GM18498 (cell line): Measurements from ENCODE around the gene SLC26A11.
"Not testable (repeated sequence)": the region's sequence is repeated elsewhere in the genome, so short reads cannot be mapped to it uniquely, and the experiment has no call there.

Experiments used
- ATAC-seq: cut with Tn5 transposase; IDR thresholded peaks from one replicate; pipeline ENCODE4 v1.9.1; 2021; ENCODE audit warnings: mild to moderate bottlenecking, moderate library complexity; ENCODE audit not compliant: unreplicated experiment

SLC26A11 gene

DNA sequence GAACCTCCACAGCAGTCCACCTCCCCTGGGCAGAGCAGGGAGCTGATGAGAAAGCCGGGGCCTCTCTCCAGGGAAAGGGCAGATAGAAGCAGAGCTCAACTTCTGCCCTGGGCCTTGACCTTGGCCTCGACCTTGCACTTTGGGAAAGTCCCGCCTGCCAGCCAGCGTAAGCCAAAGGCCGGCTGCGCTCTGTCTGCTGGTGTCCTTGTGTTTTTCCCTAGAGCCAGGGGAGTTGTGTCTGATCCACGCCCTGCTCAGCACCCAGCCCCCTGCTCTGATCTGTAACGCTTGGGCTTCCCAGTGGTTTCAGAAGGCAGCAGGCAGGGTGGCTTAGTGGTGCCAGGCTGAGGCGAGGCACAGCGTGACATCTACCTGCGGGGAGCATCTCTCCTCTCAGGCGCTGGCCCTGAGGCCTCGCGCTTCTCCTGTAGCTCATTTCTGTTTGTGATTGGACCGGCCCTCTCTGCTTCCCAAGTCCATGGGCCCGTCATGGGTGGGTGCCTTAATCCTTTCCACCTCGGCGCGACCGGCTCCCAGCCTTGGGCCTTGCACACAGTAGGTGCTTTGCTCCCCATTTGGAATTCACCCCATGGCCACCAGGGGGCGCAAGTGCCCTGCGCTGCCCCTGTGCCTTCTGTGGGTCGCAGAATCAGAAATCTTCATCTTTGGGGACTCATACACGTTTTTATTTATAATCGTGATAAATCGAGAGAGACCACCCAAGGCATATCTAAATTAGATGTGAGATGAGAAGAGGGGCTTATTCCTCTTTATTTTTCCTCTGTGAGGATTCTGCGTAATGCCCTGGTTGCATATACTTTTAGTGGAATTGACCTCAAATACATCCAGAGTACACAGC lies 24.3 kb upstream of the SLC26A11 start:
- ATAC-seq, result no peak

DNA sequence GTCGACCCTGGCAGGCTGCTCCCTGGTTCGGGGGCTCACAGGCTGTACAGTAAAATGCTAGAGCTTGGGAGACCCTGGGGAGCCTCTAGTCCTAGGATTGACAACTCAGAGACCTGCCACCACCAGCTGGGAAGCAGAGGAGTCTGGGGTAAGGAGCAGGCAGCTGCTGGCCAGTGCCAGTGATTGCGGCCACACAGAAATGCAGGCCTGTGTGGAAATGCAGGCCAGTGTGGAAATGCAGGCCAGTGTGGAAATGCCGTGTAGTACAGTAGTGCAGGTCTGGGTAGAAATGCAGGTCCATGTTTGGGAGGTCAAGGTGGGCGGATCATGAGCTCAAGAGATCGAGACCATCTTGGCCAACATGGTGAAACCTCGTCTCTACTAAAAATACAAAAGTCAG lies 23.6 kb upstream of the SLC26A11 start:
- ATAC-seq, result no peak

DNA sequence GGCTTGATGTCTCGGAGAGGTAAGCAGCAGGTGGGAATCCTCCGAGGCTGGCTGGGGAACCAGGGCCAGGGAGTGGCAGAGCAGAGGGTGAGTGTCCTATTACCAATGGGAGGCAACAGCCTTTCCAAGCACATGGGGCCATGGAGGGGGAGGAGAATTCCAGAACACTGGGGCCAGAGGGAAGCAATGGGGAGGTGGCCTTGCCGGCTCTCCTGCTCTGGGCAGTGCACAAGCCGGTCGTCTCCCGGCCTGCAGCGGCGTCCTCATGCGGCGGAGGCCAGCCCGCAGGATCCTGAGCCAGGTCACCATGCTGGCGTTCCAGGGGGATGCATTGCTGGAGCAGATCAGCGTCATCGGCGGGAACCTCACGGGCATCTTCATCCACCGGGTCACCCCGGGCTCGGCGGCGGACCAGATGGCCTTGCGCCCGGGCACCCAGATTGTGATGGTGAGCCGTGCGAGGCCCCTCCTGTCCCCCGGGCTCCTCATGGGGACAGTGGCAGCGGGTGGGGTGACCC lies 22.0 kb upstream of the SLC26A11 start:
- no peak for ATAC-seq

DNA sequence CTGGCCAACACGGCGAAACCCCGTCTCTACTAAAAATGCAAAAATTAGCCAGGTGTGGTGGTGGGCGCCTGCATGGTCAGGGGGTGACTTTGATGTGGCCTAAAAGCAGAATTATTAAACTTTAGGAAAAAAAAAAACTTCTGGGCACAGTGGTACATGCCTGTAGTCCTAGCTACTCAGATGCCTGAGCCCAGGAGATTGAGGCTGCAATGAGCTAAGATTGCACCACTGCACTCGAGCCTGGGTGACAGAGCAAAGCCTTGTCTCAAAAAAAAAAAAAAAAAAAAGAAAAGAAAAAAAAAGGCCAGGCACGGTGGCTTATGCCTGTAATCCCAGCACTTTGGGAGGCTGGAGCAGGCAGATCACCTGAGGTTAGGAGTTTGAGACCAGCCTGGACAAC lies 20.9 kb upstream of the SLC26A11 start:
- ATAC-seq, result not testable (repeated sequence)

DNA sequence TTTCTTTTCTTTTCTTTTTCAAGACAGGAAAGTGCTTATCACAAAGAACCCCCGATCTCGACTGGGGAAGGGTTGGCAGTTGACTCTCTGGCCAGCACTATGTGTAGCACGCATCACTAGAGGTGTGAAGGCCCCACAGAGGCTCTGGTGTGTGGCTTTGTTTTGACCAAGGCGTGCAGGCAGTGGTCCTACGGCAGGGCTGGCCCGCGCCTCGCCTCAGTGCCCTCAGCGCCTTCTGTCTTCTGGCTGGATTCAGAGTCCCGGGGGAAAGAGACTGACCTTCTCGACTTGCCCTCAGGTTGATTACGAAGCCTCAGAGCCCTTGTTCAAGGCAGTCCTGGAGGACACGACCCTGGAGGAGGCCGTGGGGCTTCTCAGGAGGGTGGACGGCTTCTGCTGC lies 18.8 kb upstream of the SLC26A11 start:
- no peak for ATAC-seq

DNA sequence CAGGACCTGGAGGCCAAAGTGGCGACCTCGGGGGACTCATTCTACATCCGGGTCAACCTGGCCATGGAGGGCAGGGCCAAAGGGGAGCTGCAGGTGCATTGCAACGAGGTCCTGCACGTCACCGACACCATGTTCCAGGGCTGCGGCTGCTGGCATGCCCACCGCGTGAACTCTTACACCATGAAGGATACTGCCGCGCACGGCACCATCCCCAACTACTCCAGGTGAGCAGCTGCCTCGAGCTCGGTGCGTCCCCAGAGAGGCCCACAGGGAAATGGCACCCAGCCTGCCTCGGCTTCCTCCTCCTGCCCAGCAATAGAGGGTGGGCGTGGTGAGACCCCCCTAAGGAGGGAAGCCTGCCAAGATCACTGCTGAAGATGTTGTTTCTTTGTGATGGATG lies 18.0 kb upstream of the SLC26A11 start:
- no peak for ATAC-seq

DNA sequence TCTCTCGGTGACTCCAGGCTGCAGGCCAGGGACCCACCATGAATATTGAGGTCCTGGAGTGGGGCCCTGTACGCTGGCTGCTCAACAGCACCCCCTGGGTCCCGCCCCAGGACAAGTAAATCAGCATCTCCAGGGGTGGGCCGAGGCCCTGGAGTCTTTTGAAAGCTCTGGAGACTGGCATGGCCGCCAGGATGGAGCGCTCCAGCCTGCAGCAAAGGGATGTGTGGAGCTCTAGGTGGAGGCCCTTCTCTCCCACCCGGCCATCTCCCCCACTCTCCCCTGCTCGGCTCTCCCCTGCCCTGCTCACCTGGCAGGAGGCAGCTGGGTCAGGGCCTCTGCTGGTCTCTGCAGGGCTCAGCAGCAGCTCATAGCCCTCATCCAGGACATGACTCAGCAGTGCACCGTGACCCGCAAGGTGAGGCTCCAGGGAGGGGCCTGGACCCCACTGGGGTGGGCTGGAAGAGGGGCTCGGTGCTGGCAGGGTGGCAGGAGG lies 16.7 kb upstream of the SLC26A11 start:
- ATAC-seq, result no peak

DNA sequence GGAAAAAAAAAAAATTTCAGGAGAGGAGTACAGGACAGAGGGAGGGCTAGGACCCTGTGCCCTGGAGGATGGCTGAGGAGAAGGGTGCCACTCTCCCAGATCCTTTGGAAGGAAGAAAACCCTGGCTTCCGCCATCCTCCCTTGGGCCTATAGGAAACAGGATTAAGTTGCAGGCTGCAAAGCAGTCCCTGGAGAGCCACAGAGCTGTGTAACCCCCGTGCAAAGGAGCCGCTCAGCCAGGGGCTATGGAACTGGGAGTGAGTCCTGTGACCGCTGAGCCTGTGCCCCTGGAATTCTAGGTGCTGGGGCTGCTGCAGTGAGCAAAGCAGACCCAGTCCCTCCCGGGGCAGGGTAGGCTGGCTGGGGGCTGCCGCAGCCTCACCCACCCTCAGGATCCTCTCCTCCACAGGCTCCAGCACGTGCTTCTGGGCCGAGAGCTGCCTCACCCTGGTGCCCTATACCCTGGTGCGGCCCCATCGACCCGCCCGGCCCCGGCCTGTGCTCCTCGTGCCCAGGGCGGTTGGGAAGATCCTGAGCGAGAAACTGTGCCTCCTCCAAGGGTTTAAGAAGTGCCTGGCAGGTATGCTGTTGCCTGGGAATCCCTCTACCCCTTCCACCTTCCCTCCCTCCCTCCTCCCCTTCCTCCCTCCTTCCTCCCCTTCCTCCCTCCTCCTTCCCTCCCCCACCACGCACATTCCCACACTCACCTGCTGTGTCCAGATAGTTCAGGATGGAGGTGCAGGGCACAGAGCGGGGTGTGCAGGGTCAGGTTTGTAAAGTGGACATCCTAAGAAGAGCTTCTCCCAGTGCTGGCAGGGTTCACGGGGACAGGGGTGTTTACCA lies 15.4 kb upstream of the SLC26A11 start:
- no peak for ATAC-seq

DNA sequence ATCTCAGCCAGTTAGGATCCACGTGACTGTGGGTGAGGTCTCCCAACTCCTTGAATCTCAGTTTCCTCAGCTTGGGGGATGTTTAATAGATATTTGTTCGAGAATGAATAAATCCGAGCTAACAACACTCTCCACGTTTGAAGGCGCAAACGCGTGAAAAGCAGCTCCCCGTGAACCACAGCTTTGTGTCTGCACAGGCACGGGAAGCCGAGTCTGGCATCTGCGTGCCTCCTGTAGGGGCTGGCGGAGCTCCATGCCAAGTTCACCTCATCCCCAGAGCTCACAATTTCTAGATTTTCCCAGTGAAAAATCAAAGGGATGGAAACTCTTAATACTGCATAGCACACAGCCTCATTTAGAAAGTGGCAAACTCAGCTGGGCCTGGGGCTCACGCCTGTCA lies 14.4 kb upstream of the SLC26A11 start:
- ATAC-seq, result no peak

DNA sequence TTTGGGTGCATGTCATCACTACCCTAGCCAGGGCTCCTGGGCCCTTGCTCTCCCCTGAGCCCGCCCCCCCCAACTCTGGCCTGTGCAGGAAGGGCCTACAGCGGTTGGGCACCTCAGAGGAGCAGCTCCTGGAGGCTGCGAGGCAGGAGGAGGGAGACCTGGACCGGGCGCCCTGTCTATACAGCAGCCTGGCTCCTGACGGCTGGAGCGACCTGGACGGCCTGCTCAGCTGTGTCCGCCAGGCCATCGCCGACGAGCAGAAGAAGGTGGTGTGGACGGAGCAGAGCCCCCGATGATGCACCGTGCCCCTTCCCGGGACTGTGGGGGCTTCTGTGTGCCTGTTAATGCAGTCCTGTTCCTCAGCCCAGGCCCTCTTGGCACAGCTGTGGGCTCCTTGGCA lies 12.2 kb upstream of the SLC26A11 start:
- ATAC-seq, result no peak

DNA sequence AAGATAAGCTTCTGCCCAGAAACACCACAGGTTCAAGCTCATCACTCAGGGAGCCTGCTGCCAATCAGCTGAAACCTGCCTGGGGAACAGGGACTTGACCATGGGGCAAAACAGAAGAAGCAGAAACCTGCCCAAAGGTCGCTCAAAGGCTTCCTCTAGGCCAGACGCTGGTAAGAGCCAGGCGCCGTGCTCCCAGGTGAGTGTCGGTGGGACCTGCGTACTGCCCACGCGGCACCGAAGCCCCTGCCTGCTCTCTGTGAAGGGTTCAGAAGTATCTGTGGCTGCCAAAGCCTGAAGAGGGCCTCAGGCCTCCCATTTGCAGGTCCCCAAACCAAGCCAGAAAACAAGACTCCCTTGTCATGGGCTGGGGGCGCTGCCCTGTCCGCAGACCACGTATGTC lies 10.5 kb upstream of the SLC26A11 start:
- ATAC-seq, result no peak

DNA sequence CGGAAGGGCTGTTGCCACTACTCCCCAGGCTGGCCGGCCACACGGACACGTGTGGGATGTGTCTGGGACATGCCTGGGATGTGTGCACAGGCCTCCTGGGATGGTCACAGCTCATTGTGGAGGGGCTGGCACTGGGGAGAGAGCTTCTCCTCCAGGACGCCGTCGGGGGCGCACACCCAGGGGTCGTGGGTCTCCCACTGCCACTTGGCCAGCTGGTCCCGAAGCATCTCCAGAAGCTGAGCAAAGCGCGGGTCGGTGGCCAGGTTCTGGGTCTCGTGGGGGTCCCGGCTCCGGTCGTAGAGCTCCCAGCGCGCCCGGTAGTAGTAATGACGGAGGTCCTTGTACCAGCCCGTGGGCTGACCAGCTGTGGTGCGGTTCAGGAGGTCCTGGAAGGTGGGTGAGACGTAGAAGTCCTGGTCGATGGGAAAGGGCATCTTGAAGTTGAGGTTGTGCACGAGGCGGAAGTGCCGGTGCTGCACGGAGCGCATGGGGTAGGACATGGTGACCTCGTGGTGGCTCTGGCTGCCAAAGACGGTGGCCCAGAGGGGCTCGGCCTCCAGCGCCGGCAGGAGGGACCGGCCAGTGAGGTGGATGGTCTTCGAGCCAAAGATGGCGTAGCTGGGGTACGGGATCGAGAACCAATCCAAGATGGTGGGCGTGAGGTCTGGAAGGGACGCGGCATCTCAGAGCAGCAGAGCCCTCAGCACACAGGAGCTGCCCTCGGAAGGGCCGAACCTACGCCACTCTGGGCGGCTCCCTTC lies 9.7 kb upstream of the SLC26A11 start:
- no peak for ATAC-seq

DNA sequence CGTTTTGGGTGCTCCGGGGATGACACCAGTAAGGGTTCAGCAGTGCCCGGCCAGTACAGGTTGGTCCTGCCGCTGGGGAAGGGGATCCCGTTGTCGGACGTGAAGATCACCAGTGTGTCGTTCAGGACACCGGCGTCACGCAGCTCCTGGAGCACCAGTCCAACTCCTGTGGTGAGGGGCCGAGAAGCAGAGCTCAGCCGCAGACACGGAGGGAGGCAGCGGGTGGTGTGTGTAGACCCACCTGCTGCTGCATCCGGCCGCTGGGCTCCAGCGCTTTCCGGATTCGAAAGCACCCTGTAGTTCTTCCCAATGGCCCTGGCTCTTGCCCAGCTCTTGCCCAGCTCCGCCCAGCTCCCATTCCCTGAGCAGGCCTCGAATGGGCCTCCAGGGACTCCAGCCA lies 8.1 kb upstream of the SLC26A11 start:
- no peak for ATAC-seq

DNA sequence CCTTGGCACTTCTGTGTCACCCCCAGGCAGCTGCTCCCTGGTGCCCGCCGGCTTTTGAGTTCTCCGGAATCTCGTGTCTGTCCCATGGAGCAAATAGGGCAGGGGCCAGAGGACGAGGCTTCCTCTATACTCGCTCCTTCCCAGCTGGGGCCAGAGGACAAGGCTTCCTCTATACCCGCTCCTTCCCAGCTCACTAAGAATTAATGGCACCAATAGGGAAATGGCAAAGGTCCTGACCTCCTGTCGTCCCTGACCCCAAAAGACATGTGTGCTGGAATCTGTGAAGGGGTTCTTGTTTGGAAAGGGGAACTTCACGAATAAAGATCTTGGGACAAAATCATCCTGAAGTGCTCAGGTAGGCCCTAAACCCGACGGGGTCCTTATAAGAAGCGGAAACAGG lies 7.7 kb upstream of the SLC26A11 start:
- ATAC-seq, result no peak

DNA sequence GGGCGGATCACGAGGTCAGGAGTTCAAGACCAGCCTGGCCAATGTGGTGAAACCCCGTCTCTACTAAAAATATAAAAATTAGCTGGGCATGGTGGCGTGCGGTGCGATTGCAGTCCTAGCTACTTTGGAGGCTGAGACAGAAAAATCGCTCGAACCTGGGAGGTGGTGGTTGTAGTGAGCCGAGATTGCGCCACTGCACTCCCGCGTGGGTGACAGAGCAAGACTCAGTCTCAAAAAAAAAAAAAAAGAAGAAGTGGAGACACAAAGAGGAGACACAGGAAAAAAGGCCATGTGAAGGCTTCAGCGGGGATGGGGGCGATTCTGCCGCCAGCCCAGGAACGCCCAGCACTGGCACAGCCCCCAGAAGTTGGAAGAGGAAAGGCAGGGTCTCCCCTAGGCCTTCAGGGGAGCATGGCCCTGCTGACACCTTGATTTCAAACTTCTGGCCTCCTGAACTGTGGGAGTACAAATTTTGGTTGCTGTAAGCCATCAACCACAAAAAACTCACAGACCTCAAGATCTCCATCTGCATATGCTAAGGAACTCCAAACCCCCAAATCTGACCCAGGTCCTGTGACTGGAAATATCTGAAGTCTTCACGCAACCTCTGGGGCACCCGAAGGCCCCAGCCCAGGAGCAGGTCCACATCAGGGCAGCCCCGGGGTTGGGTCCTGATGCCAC lies 7.1 kb upstream of the SLC26A11 start:
- ATAC-seq, result no peak

DNA sequence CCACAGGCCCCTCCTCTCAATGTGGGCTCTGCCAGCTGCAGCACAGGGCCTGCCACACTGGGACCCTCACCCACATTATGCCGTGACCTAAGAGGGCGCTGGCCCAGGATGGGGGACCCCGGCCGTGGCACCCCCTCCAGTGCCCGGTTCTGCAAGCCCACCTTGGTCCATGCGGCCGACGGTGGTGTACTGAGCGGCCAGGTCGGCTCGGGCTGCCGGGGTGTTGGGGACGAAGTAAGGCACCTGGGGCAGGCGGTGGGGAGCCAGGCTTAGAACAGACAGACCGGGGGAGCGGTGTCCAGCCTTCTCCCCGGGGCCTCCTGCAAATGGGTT lies 6.6 kb upstream of the SLC26A11 start:
- ATAC-seq, result no peak

DNA sequence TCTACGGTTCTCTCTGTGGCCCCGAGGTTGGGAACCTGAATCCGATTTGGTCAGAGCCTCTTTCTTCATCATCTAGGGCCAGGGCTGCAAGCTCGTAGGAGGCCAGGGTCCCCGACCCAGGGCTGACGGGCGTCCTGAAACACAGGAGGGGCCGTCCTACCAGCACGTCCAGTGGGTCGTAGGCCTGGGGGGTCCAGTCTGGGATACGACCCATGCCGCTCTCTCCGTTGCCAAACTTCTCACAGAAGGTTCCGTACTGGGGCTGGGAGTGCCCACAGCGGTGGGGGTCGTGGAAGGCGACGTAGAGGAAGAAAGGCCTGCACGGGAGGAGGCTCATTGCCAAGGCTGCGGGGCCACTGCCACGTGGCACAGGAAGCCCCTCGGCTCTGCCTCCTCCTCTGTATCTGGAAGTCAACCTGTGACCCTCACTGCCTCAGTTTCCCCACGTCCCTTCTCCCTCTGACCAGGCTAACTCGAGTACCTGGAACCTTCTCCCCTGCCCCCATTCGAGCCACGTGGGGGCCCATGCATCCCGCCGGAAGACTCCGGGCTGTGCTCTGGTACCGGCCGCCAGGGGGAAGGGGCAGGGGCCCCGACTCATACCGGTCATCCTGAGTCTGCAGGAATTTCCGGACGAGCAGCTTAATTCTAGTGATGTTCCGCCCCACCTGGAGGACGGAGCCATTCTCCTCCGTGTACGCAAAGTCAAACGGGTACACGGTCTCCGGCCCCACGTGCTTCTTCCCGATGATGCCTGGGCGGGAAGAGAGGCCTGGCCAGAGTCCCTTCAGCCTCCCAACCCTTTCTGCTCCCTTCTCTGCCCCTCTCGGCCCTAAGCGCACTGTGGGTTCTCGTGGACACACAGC lies 6.0 kb upstream of the SLC26A11 start:
- ATAC-seq, result no peak

DNA sequence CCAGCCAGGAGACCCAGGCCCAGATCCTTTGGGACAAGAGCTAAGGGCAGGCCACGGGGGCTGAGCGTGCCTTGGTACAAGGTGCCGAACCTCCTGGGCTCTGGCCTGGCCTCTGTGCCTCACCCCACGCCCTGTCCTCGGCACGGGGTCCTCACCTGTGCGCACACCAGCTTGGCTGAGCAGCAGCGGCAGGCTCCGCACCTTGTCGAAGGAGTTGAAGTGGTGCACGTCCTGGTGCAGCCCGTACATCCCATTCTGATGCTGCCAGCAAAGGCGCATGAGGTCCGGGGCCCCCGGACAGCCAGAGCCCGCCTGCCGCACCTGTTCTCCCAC lies 5.4 kb upstream of the SLC26A11 start:
- ATAC-seq, result no peak

DNA sequence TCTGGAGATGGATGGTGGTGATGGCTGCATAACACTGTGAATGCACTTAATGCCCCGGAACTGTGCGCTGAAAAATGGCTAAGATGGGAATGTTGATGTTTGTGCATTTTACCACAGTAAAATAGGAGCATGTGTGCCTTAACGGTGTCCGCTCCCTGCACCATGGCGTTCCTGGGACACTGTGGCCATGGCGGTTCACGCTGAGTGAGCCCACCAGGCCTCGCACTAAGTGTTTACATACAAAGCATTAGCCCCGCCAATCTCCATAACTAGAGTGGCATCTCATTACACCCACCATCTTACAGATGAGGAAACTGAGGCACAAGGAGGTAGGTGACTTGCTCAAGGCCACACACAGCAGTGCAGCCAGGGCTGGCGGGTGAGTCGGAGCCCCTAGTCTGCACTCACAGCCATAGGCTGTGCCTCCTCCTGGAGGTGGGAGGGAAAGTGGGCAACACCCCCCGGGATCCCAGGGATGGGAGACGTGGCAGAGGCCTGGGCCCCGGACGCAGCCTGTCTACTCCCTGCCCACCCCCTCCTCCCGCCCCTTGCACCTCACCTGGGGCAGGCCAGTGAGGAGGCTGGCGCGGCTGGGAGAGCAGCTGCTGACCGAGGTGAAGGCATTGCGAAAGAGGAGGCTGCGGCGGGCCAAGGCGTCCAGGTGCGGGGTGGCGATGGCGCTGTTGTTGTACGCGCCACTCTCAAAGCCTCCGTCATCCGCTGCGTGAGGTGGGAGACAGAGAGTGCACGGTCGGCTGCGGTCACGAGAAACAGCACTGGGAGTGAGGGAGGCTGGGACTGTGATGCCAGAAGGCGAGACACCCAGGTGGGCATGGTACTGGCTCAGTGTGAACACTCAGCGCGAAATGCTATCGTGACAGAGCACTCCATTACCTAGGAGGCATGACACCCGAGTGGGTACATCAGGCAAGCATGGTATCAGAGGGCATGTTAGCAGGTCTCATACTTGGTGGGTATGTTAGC lies 3.5 kb upstream of the SLC26A11 start:
- ATAC-seq, result no peak
